Inferior parietal cortex (tissue), 1 donor: ENCODE results near the gene FAM241B.

ENCODE experiments used
- DNase-seq: peaks from one replicate; pipeline ENCODE4 v3.0.0-alpha.2; 2016; ENCODE audit errors: extremely low spot score

Gene FAM241B

DNA sequence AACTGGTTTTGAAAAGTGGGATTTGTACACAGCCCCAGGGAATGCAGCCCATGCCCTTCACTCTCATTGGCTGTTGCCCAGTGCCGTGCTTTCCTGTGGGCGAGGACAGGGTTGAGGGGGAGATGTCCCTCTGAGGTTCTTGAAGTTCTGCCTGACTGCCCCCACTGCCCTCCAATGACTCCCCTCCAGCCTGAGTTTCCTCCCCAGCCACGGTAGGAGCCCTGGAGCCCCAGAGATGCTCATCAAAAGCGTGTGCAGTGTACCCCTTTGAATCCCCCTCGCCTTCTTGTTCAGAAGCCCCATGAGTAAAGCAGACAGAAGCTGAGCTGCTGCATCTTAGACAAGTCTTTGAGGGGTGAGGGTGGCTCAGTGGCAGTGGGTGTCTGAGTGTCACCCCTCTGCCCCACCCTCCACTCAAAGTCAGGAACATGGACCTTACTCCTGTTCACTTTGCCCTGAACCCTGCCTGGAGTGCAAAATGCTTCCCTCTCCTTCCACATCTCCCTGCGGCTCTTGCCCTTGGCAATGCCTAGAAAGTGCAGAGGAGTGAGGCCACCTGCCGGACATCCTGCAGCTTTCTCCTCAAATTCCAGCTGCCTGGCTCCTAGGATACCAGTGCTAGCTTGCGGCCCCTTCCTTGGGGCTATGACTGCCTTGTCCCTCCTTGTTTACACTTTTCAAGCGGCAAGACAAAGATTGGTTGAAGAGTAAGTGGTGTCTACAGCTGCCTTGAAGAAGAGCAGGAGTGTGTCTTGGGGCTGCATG lies 19.9 kb downstream of the FAM241B start:
- DNase-seq = no peak

DNA sequence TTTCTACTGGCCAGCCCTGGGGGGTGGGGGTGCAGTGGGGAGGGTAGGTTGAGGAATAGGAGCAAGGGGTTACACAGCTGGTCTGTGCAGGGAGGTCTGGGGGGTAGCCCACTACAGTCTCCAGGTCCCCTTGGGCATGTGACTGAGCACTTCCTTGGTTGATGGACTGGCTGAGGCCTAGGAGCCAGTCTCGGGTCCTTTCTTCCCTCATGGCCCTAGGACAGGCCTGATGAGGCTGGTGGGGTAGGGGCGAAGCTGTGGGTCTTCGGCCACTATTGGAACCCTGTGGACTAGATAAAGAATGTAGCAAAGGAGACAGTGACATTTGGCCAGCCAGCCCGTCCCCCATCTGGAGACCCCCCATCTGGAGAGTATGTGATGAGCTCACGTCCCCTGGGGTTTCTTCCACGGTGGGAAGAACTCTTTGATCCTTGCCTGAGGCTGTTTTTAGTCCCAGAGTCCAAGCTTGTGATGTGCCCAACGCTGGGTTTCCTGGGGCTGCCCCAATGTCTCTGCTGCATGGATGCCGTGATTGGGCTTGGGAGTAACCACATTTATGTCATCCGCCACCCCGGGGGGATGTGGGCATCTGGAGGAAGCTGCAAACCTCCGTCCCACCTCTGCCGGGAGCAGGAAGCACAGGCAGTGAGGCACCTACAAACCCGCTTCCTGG lies 20.7 kb downstream of the FAM241B start:
- DNase-seq = no peak

DNA sequence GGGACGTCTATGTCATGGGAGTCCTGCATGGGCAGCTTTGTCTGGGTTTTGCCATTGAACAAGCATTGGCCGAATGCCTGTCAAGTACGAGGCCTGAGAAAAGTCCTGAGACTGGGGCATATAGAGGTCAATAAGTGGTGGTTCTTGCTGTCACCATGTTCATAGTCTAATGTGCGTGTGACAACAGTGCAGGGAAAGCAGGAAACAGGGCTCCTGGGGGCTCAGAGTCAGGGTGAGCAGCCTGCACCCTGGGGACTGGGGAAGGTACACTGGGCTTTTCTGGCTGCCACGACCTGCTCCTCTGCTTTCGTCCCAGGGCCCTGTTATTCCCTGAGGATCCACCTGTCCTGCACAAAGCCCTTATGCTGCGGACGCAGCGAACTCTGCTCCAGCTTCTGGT lies 21.3 kb downstream of the FAM241B start:
- no peak for DNase-seq

DNA sequence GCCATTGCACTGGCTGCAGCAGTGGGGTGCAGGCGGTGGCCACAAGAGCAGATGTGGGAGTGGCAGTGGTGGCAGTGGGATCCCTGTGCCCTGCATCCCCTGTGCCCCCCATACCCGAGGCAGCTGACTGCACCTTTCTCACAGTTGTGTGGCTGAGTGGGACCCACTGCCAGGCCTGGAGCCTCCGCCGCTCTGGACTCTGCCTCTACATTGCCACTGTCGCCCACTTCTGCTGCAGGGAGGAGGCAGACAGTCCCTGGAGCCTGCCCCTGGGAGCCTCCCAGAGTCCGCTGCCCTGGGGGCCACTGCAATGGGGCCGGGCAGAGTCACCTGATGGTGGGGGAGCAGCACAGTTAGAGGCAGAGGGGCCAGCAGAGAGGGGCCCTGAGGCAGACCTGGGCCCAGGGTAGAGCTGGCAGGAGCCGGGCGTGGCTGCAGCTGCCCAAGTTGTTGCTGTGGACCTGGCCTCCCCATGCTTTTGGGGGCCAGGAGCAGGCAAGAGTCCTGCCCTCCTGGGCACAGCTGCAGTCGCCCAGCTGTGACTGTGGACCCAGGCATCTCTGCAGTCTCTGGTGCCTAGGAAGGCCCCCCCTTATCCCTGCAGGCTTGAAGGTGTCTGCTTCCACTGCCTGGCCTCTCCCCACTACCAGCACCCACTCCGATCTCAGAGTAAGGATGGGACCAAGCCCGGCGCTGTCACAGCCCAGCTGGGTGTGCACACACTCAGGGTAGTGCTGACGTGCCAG lies 22.2 kb downstream of the FAM241B start:
- DNase-seq = no peak

DNA sequence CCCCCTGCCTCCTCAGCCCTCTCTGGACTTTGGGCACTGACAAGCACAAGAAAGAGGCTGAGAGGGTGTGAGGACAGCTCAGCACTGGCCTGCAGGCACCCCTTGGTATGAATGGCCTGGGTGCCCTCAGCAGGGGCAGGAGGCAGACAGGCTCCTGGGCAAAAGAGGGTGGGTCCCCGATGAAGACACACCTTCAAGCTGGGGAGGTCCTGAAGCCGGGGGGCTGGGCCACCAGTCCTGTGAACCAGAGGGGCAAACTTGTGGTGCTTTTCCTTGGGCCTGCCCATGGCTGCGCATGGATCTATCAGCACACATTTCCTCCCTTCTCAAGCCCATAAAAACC lies 22.8 kb downstream of the FAM241B start:
- DNase-seq = no peak

DNA sequence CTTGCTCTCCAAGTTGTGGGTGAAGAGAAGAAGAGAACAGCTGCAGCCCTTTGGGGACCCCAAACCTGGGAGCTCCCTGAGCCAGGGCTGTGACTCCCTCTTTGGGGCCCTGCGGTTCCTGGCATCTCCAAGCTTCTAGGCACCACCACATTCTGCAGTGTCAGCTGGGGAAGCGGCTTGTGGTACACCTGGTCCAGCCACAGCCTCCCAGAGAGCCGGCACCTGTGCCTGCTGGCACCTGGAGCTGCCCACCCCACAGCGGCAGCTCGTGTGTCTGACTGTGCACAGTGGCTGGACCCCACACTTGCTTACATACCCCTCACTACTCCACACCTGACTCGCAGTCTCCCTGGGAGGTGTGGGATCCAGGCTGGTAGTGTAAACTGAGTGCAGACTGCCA lies 23.5 kb downstream of the FAM241B start:
- DNase-seq = no peak

DNA sequence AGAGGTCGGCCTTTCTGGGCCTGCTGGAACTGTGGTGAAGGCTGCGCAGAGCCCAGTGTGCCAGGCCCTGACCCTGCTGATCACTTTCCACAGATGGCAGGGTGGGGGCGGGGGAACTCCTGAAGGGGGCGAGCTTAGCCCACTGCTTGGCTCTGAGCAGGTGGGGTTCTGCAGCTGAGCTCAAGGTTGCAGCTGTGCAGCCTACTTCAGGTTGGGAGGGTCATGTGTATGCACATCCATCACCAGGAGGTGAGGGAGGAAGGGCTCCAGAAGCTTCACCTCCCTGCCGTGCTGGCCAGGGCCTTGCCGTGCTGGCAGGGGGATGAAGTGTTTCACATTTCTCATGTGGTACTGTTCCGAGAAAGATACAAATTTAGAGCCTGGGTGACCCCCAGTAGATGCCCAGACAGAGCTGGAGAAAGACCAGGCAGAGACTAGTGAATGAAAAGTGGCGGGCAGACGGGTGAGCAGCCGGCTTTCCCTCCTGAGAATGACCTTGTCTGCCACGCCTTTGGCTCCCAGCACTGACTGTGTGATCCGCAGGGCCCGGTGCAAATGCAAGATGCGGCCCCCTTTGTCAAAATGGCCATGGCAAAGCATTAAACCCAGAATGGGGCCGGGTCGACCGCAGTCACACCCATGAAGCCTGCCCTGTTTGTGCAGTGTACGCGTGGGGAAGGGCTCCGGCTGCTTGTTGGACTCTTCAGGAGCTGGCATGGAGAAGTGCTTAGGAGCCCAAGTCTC lies 25.2 kb downstream of the FAM241B start:
- no peak for DNase-seq

DNA sequence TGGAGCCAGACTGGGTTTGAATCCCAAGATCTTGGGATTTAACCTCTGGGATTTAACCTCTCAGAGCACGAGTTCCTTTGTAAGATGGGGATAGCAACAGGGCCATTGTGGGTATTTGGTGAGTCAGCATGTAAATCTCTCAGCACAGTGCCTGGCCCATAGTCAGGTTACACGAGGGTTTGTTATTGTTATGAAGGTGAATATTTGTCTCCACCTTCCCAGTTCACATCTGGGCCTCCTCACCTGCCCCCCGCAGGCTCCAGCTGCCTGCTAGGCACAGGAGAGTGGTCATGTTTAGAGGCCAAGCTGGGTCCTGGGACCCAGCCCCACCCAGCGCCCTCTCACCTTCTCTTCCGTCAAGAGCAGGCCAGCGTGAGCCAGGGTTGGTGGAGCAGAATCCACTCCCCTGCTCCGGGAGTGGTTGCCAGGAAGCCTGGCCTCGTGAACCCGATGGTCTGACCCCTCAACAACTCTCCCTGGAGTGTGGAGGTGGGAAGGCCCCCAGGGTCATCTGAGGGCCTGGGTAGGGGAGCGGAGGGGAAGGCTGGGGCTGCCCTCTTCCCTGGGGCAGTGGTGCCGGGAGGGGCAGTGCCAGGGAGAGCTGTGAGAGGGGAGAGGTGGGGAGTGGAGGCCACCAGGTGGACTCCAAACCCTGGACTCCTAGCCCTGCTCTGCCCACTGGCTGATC lies 26.0 kb downstream of the FAM241B start:
- no peak for DNase-seq

DNA sequence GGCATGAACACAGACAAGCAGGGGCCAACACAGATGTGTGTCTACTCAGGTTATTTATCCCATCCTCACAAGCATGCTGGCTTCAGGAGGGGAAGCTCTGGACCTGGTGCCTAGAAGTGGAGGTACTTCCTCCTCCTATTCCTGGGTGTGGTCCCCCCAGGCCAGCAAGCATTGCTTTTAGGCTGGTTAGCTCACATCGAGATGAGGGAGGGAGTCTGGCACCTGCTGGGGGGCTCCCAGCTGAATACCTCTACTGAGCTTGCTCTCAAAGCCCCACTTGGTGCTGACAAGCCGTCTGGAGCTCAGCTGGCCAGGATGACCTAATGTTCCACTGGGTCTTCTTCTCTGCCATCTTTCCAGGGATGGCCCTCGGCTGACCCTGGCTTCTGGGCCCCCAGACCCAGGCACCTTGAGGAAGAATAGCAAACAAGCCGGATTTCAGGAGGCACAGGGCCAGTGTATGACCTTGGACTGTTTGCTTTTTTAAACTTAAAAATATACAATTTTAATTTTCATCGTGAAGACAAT lies 26.8 kb downstream of the FAM241B start:
- no peak for DNase-seq

DNA sequence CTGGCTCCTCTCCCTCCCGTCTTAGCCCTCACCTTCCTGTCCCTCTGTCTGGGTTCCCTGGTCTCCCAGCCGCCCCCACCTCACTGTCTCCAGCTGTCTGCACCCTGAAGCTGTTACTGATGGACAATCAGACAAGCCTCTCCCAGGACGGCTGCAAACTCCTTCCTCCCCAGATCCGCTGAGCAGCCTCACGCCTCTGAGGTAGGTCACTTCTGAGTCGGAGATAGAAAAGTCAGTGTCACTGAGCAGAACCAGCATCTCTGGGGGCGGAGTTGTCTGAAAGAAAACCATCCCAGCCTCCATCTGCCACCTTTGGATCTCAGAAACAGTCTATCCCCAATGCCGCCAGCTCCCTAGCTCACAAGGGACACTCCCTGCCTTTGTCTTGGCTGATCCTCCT lies 27.4 kb downstream of the FAM241B start:
- no peak for DNase-seq

DNA sequence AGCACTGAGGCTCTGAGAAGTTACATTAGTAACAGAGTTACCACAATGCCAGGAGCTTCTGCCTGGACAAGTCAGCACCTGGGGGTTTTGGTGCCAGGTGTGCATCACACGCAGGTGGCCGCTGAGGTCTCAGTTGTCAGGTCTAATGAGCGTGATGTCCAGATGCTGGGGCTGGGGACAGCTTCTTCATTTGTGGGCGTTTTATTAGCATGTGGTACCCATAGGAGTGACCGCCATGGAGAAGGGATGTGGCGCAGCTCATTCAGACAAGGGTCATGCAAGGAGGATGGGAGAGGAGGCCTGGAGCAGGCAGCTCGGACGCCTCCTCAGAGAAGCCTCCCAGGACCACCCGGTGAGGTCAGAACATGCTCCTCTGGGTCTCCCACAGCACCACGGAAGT lies 27.8 kb downstream of the FAM241B start:
- DNase-seq = no peak

DNA sequence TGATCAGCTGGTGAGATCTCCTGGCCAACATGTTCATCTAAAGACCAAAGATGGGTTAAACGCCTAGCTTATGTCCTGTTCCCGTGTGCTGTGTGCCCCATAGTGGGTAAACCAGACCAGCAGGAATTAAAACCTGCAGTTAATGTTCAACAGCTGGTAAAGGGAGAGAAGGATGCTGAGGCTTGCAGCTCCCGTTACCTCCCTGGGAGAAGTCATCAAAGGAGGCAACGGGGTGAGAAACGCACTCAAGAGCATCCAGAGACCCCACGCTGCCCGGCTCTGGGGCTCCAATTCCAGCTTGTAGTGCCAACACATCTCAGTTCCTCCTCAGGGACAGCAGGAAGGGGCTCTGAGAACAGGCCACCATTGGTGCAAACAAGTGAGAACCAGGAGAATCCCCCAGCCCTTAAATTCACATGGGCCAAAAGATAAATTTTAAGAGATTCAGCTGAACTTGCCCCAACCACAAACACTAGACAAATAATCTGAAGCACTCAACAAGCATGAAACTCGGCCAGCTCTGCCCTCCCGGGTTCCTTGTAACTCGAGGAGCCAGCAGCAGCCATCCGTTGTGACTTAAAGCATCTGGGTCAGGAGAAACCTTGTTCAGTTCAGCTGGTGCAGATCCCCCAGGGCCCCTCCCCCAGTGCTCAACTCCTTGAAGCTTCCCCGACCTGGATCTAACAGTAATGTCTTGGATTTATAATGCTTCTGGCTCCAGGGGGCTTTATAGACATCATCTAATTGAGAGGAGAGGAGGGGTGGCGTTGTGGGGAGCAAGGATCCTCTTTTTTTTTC lies 29.4 kb downstream of the FAM241B start:
- no peak for DNase-seq

DNA sequence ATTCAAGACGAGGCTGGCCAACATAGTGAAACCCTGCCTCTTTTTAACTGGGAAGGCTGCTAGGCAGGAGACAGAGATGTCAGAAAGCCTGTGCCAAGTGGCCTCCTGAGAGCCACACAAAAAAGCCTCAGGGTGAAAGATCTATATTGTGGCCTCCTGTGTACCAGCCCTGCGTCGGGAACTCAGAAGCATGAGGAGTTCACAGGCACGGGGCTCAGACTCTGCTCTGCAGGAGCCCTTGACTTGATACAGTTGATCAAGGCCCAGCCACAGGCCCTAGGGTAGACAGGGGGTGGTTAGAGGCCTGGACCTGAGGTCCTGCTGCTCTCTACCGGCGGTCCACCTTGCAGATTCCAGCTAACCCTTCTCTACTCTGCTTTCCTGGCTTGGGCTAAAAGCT lies 30.2 kb downstream of the FAM241B start:
- no peak for DNase-seq

DNA sequence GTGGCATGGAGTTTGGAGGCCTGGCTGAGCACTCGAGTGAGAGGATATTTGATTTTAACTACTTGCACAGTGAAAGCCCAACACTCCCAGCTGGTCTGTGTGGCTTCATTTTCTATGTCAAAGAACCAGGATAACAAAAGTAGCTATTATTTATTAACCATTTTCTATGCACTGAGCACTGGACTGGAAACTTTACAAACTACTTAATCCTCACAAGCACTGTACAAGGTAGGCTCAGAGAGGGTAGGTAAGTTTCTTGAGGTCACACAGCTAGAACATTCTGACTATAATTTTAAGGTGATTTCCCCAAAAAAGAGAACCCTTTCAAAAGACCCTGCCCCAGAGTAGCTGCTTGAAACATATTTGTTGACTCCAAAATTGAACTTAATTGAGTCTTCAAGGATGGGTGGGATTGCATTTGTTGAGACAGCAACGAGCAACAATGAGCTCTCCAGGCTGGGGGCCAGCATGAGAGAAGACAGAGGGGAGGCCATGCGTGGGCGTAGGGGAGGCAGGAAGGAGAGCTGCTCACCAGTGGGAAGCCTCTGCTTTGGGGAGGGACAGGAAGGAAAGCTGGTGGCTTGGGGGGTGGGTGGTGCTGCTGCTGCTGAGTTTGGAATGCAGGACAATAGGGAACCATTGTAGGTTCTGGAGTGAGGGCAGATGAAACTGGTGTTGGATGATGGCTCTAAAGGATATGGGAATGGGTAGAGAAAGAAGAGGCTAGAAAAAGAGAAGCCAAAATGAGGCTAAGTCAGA lies 31.5 kb downstream of the FAM241B start:
- no peak for DNase-seq

DNA sequence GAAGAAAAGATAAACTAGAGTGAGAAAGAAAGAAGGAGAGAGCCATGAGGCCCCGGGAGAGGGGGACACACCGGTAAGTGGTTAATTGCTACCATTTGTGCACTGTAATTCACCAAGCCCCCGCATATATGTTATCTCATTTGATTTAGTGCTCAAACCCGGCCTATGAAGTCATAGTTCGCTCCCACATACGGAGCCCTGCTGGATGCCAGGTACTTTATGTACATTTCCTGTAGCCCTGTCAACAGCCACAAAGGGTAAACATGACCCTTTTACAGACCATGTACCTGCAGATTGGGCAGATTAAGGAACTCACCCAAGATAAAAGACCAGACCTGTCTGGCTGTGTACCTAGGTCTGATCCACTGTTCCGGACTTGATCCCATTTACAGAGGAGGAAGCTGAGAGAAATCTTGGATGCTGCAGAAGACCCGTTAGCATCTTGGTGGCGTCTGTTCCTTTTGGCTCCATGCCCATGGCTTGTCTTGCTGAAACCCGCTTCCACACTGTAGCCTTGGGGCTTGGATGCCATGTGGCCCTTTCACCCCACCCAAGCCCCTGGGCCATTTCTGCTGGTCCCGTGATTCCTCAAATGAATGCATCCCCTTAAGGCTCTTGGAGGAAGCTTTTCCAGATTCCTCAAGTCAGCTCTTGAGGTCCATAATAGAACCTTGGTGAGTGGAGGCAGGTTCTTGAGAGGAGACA lies 32.3 kb downstream of the FAM241B start:
- no peak for DNase-seq

DNA sequence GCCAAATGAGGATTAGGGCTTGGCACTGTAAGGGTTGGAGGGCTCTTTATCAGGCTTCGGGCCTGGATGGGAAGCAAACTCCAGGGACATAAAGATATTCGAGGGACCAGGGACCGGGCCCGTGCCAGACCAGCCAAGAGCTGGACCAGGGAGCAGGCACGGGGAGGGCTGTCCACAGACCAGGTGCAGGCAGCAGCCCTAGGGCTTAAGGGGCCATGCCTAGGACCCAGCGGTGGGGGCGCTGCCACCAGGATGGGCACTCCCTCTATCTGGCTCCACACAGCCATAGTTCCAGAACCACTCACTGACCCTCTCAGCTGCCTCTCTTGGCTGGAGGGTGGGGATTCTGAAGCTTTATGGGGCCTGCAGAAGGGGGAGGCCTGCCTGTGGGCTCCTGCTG lies 32.9 kb downstream of the FAM241B start:
- no peak for DNase-seq

DNA sequence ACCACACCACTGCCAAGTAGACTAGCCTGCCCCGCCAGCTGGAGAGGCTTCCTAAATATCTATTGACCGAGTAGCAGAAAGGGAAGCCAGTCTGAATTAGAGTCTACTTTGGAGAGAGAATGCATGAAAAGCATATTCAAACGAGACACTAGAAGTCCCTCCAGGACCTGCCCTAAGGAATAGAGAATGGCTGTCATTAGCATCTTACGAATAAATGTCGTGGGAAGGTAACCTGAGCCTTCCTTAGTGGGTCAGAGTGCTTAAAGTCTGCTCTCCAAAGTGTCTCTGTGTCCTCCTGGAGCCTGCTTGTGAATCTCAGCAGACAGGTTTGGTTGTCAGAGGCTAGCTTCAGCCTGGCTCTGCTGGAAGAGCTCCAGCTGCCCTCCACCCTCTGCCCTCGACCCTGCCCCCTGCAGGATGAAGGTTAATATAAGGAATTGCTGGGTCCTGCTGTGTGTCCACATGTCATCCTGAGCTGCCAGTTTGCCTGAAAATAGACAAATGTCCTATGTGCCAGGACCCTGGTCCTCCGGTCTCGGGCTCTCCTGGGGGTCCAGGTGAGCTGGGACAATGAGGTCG lies 33.4 kb downstream of the FAM241B start:
- DNase-seq = no peak

DNA sequence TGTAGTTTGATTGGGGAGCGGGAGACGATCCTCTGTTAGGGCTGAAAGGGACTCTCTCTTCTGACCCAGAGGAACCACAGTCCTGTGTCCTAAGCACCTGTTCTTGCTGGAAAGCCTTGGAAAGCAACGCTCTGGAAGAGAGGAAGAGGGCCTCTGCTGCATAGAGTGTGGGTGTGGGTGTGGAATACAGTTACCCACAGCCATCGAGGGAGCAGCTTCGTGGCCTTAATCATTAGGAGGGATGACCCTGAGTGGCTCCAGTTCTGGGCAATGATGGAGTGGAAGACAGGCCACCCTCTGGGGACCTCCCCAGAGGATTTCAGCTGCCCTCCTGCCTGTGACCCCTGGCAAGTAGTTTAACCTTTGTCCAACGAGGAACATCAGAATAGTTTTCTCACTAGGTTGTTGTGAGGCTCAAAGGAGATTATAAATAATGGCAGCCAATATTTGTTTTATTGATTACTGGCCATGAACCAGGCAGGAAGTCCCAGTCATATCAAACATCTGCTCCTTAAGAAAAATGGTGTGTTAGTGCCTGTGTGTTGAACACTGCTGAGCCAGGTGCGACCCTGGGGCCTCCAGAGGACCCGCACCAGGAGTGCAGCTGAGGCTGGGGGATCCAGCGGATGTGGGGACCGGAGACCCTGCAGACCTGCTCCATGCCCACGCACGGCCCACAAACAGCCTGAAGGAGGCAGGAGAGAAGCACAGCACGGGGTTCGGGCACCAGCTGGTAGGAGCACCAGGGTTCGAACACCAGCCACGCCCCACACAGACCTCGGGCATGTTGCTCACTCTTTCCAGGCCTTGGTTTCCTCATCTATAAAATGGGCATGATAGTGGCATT lies 35.6 kb downstream of the FAM241B start:
- DNase-seq = no peak
